Left ventricle myocardium inferior (tissue), 1 donor: ENCODE measurements around the gene RBMS3. TPM values are rescaled to one million over a fixed set of nuclear protein-coding genes. Genes with fewer than 3 reads are reported as not detected.
"Not testable (repeated sequence)": the region's sequence is repeated elsewhere in the genome, so short reads cannot be mapped to it uniquely, and the experiment has no call there.

ENCODE experiments used
- DNase-seq: peaks from one replicate; pipeline ENCODE4 v3.0.0-alpha.2; 2020
- H3K27ac ChIP-seq: fragments of 200-600 bp; replicated peaks from 2 replicates; pipeline ENCODE4 v1.8.0; 2021
- H3K27me3 ChIP-seq: fragments of 200-600 bp; 2 replicates; pipeline ENCODE4 v1.8.0; 2021; ENCODE audit warnings: low read depth
- H3K36me3 ChIP-seq: fragments of 200-600 bp; 2 replicates; pipeline ENCODE4 v1.8.0; 2021
- H3K4me1 ChIP-seq: fragments of 200-600 bp; 2 replicates; pipeline ENCODE4 v1.8.0; 2021
- H3K4me3 ChIP-seq: fragments of 200-600 bp; 2 replicates; pipeline ENCODE4 v1.8.0; 2021; ENCODE audit warnings: mild to moderate bottlenecking, moderate library complexity
- H3K9me3 ChIP-seq: fragments of 200-600 bp; replicated peaks from 2 replicates; pipeline ENCODE4 v1.8.0; 2021
- intact Hi-C: fragments of 100-400 bp; cut with micrococcal nuclease; formaldehyde crosslinking; loops from one replicate; pipeline ENCODE4 v1.11.0; 2022
- total RNA-seq: library from RNA; stranded (reverse); fragmentation: NEBNext Ultra II Directional; extraction: Animal tissue kit (Norgen Biotek cat#: 25700); gene quantifications from one replicate; pipeline ENCODE4 v1.2.1, GENCODE V29; 2021
- TF ChIP-seq, protein P1 (sequence below): fragments of 200-600 bp; IDR thresholded peaks from 2 replicates; pipeline ENCODE4 v1.8.0; 2021; ENCODE audit warnings: antibody characterized with exemption, mild to moderate bottlenecking, borderline replicate concordance
- donor health status: DM: no; HTN: yes; CAD: no; lungs with severe emphysema.

Gene RBMS3
- total RNA-seq, 1 donor from 2014 or later, result 25.3 TPM

DNA sequence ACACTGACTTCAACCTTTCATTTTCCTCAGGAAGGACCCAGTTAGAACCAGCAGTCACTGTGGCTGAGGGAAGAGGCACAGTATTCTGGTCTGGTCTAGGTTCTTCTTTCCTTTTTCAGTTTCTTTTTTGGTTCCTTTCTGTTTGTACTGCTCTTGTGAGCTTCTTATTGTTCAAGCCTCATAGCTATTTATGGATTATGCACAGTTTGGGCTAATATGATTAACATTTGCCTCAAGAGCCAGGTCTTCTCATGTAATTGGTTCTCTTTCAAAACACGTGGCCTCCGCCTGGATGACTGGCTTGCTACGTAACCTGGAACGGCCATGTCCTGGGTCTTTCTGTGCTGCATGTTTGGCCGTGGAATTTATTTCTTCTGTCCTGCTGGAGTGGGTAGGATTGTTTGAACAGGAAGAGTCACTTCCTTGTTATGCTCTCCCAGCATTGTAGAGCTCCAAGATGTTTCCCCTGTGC lies 43.3 kb downstream of the RBMS3 start:
- Histone ChIP-seq H3K4me3 (peak overlapping the region; percentile 52), H3K36me3 (no peaks in the 10 kb centered on the region), H3K27me3 (no peaks in the 10 kb centered on the region), H3K27ac (peak overlapping the region; percentile 82), H3K9me3 (no peaks in the 10 kb centered on the region), H3K4me1 (peaks cover 64% of the 10 kb centered on the region)
- TF ChIP-seq, protein P1, sequence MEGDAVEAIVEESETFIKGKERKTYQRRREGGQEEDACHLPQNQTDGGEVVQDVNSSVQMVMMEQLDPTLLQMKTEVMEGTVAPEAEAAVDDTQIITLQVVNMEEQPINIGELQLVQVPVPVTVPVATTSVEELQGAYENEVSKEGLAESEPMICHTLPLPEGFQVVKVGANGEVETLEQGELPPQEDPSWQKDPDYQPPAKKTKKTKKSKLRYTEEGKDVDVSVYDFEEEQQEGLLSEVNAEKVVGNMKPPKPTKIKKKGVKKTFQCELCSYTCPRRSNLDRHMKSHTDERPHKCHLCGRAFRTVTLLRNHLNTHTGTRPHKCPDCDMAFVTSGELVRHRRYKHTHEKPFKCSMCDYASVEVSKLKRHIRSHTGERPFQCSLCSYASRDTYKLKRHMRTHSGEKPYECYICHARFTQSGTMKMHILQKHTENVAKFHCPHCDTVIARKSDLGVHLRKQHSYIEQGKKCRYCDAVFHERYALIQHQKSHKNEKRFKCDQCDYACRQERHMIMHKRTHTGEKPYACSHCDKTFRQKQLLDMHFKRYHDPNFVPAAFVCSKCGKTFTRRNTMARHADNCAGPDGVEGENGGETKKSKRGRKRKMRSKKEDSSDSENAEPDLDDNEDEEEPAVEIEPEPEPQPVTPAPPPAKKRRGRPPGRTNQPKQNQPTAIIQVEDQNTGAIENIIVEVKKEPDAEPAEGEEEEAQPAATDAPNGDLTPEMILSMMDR, result no peak
- peak; percentile 22 for DNase-seq
- intact Hi-C loops, result no loop called here

DNA sequence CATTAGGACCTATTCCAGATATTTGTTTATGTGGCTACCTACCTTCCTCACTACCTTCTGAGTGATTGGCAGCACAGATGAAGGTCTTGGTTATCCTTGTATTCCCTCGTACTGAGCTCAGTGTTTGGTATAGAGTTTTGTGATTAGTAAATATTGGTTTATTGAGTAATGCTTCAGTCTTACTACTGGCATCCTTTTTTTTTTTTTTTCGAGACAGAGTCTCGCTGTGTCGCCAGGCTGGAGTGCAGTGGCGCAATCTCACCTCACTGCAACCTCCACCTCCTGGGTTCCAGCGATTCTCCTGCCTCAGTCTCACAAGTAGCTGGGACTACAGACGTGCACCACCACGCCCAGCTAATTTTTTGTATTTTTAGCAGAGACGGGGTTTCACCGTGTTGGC lies 45.7 kb downstream of the RBMS3 start:
- H3K27me3 ChIP-seq, DNase-seq, H3K36me3 ChIP-seq, H3K4me3 ChIP-seq, H3K9me3 ChIP-seq, H3K27ac ChIP-seq, intact Hi-C loops: not testable (repeated sequence)
- peaks cover 64% of the 10 kb centered on the region for H3K4me1 ChIP-seq

DNA sequence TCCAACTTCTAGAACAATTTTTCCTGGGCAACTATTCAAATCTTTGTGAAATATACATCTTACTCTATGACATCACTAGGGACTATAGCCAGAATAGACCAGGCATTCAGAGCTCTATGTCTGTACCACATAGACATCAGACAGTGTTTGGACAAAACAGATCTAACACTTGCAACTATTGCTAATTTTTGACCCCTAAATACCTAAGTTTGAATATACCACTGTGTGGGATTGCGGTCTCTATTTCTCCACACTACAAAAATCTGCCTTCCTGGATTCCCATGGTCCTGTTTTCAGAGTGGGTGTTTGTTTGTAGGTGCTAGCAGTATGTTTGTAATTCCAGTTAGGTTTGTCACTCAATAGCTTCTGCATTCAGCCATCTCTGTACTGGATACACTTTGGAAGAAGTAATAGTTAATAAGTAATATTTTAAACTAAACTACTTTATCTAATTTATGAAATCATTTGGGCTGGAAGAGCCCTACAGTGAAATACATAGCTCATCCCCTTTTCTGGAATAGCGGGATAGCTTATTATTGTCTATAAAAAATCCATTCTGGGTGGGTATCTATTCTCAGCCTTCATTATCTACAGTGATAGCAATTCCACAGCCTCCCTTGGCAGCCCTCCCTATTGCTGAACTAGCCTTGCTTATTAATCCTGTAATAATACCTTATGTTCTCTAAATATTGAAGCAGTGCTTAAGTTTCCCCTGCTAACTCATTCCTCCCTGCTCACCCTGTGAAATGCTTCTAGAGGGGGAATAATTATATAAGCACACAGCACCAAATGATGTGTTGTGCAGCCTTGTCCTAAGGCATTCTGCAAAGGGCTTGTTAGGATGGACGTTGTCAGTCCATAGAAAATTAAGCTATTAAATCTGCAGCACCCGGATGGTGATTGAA lies 49.4 kb downstream of the RBMS3 start:
- intact Hi-C loops, result no loop called here
- H3K27ac ChIP-seq, result peak overlapping the region; percentile 69
- H3K4me3 ChIP-seq, result peak overlapping the region; percentile 32
- DNase-seq, result no peak
- H3K9me3 ChIP-seq, result no peaks in the 10 kb centered on the region
- no peaks in the 10 kb centered on the region for H3K36me3 ChIP-seq
- peaks cover 69% of the 10 kb centered on the region for H3K4me1 ChIP-seq
- TF ChIP-seq, protein P1, result no peak
- no peaks in the 10 kb centered on the region for H3K27me3 ChIP-seq

DNA sequence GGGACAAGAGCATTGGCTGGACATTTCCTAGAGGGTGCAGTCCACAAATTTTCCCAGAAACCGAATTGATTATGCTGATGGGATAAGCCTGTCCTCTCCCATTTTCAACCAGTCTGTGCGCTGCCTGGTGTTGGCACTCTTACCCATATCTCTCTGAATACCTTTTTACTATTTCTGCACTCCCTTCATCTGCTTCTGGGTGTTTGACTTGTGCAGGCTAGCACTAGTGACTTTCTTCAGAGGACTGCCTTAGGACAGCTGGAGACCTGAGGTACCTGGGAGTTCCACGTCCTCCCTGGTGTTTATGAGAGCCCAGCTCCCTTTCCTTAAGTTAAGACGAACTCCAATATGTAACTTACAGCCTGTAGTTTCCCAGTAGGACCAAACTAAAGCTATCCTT lies 50.2 kb downstream of the RBMS3 start:
- no peaks in the 10 kb centered on the region for H3K27me3 ChIP-seq
- no peaks in the 10 kb centered on the region for H3K9me3 ChIP-seq
- H3K4me1 ChIP-seq, result peaks cover 77% of the 10 kb centered on the region
- peak overlapping the region; percentile 69 for H3K27ac ChIP-seq
- intact Hi-C loops, result no loop called here
- DNase-seq, result no peak
- H3K4me3 ChIP-seq, result peak overlapping the region; percentile 32
- TF ChIP-seq, protein P1, result no peak
- no peaks in the 10 kb centered on the region for H3K36me3 ChIP-seq

- Histone ChIP-seq H3K9me3 (no peaks in the 10 kb centered on the region), H3K4me1 (peaks cover 83% of the 10 kb centered on the region), H3K27ac (peak overlapping the region; percentile 69), H3K36me3 (no peaks in the 10 kb centered on the region), H3K4me3 (peak overlapping the region; percentile 32), H3K27me3 (no peaks in the 10 kb centered on the region)
- TF ChIP-seq, protein P1, result no peak
- no peak for DNase-seq
- intact Hi-C loops, result no loop called here
Measured at GRCh38 chr3:29331456-29332194, 50.8 kb downstream of the RBMS3 start.
